Nephron progenitor cell (in vitro differentiated cells): Measurements from ENCODE around the gene GPRC5D.
A peak's percentile ranks its signal among the peaks of the same experiment; 100 is the strongest.

Source experiments
- DNase-seq: peaks from one replicate; pipeline ENCODE4 v3.0.0; 2021
- H3K27ac Mint-ChIP-seq: 2 replicates; pipeline ENCODE4 v1.8.0; 2021; ENCODE audit warnings: mild to moderate bottlenecking, moderate library complexity, mixed read lengths
- H3K27me3 Mint-ChIP-seq: 2 replicates; pipeline ENCODE4 v1.8.0; 2021; ENCODE audit warnings: mild to moderate bottlenecking, low read depth, mixed read lengths; ENCODE audit not compliant: poor library complexity
- H3K36me3 Mint-ChIP-seq: 2 replicates; pipeline ENCODE4 v1.8.0; 2021; ENCODE audit warnings: low read depth, mixed read lengths
- H3K4me1 Mint-ChIP-seq: 2 replicates; pipeline ENCODE4 v1.8.0; 2021; ENCODE audit warnings: mixed read lengths
- H3K4me3 Mint-ChIP-seq: 2 replicates; pipeline ENCODE4 v1.8.0; 2021; ENCODE audit warnings: mild to moderate bottlenecking, moderate library complexity, mixed read lengths
- H3K9me3 Mint-ChIP-seq: 2 replicates; pipeline ENCODE4 v1.8.0; 2021; ENCODE audit warnings: mild to moderate bottlenecking, moderate library complexity, mixed read lengths
- CTCF ChIP-seq: fragments of 200-600 bp; sonication (generic); IDR thresholded peaks from 2 replicates; pipeline ENCODE4 v1.5.0; 2021; ENCODE audit warnings: antibody characterized with exemption

Gene GPRC5D

GRCh38 chr12:12985817-12986408, 33.9 kb upstream of the GPRC5D start:
- Mint-ChIP-seq H3K27me3 (peaks cover 4% of the 10 kb centered on the region), H3K4me3 (no peak overlapping the region), H3K4me1 (peaks cover 3% of the 10 kb centered on the region), H3K36me3 (peaks cover 32% of the 10 kb centered on the region), H3K9me3 (no peaks in the 10 kb centered on the region), H3K27ac (no peak overlapping the region)
- peak; percentile 26 for DNase-seq
- TF ChIP-seq CTCF = peak; percentile 51

GRCh38 chr12:12984149-12984548, 32.2 kb upstream of the GPRC5D start:
- H3K27me3 Mint-ChIP-seq = peaks cover 4% of the 10 kb centered on the region
- no peaks in the 10 kb centered on the region for H3K9me3 Mint-ChIP-seq
- no peaks in the 10 kb centered on the region for H3K4me1 Mint-ChIP-seq
- no peak overlapping the region for H3K27ac Mint-ChIP-seq
- H3K36me3 Mint-ChIP-seq = peaks cover 32% of the 10 kb centered on the region
- TF ChIP-seq CTCF = no peak
- no peak for DNase-seq
- no peak overlapping the region for H3K4me3 Mint-ChIP-seq

GRCh38 chr12:12983420-12984035, 31.6 kb upstream of the GPRC5D start:
- no peaks in the 10 kb centered on the region for H3K9me3 Mint-ChIP-seq
- no peak overlapping the region for H3K27ac Mint-ChIP-seq
- H3K4me1 Mint-ChIP-seq = no peaks in the 10 kb centered on the region
- DNase-seq = no peak
- peaks cover 30% of the 10 kb centered on the region for H3K36me3 Mint-ChIP-seq
- peaks cover 4% of the 10 kb centered on the region for H3K27me3 Mint-ChIP-seq
- TF ChIP-seq CTCF = peak; percentile 38
- no peak overlapping the region for H3K4me3 Mint-ChIP-seq

GRCh38 chr12:12982331-12982730, 30.4 kb upstream of the GPRC5D start:
- no peak overlapping the region for H3K4me3 Mint-ChIP-seq
- no peak for TF ChIP-seq CTCF
- DNase-seq = no peak
- no peak overlapping the region for H3K27ac Mint-ChIP-seq
- H3K4me1 Mint-ChIP-seq = no peaks in the 10 kb centered on the region
- H3K27me3 Mint-ChIP-seq = peaks cover 4% of the 10 kb centered on the region
- H3K36me3 Mint-ChIP-seq = peaks cover 22% of the 10 kb centered on the region
- H3K9me3 Mint-ChIP-seq = no peaks in the 10 kb centered on the region

GRCh38 chr12:12979731-12980259, 27.8 kb upstream of the GPRC5D start:
- no peak overlapping the region for H3K4me3 Mint-ChIP-seq
- DNase-seq = no peak
- TF ChIP-seq CTCF = no peak
- H3K27me3 Mint-ChIP-seq = no peaks in the 10 kb centered on the region
- no peaks in the 10 kb centered on the region for H3K4me1 Mint-ChIP-seq
- peaks cover 24% of the 10 kb centered on the region for H3K36me3 Mint-ChIP-seq
- H3K27ac Mint-ChIP-seq = no peak overlapping the region
- H3K9me3 Mint-ChIP-seq = no peaks in the 10 kb centered on the region

- Mint-ChIP-seq H3K4me3 (no peak overlapping the region), H3K36me3 (peaks cover 27% of the 10 kb centered on the region)
- no peak for DNase-seq
Measured at GRCh38 chr12:12979126-12979525, 27.2 kb upstream of the GPRC5D start.

More at GRCh38 chr12:12979126-12979525, 27.2 kb upstream of the GPRC5D start:
- H3K4me1 Mint-ChIP-seq = no peaks in the 10 kb centered on the region
- no peak overlapping the region for H3K27ac Mint-ChIP-seq
- H3K9me3 Mint-ChIP-seq = peaks cover 4% of the 10 kb centered on the region
- TF ChIP-seq CTCF = no peak
- H3K27me3 Mint-ChIP-seq = no peaks in the 10 kb centered on the region
